GM10266 (cell line): Measurements from ENCODE around the gene CHD5.

Experiments
- DNase-seq: peaks from one replicate; pipeline ENCODE4 v3.0.0; 2012; ENCODE audit errors: extremely low spot score
- TF ChIP-seq, protein P1 (sequence below): IDR thresholded peaks from 2 replicates; pipeline ENCODE4 v1.5.1; 2012; ENCODE audit warnings: mild to moderate bottlenecking, low read depth; ENCODE audit not compliant: control insufficient read depth, insufficient read depth; ENCODE audit errors: missing control alignments

The CHD5 gene

DNA sequence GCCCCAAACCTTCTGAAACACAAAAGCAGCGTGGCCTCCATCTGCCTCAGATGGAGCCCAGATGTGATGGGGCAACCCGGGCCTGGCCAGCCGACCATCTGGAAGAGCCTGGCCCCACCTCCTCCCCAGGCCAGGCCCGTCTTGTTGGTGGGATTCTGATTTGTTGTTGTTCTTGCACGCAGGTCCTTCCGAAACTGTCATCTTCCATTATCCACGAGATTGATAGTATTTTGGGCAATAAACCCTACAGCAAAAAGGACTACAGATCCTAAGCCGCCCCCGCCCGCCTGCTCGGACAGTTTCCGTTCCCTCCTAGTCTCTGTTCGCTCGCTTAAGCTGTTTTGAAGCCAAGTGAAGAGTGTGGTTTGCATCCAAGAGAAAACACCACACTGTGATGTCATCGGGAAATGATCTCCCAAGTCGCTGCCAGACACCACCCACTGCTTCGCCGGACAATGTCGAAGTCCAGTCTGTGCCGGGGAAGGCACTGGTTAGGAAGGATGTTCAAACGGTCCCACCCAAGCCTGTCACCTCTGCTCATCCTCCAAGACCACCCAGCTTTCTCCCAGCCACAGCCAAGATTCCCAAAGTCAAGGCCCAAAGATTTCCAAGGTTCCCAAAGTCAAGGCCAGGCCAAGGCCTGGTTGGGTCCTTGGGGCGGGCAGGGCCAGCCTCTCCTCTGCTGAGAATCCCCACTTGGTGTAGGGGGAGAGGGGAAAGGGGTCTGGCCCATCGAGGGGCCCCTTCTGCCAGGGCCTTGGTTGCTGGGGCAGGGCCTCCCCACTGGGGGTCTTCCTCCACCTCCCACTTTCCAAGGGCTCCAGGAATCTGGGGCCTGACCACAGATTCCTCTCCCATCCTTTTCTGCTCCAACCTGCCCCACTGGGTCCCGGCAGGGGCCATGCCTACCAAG is 81.6 kb downstream of the CHD5 start:
- TF ChIP-seq, protein P1, sequence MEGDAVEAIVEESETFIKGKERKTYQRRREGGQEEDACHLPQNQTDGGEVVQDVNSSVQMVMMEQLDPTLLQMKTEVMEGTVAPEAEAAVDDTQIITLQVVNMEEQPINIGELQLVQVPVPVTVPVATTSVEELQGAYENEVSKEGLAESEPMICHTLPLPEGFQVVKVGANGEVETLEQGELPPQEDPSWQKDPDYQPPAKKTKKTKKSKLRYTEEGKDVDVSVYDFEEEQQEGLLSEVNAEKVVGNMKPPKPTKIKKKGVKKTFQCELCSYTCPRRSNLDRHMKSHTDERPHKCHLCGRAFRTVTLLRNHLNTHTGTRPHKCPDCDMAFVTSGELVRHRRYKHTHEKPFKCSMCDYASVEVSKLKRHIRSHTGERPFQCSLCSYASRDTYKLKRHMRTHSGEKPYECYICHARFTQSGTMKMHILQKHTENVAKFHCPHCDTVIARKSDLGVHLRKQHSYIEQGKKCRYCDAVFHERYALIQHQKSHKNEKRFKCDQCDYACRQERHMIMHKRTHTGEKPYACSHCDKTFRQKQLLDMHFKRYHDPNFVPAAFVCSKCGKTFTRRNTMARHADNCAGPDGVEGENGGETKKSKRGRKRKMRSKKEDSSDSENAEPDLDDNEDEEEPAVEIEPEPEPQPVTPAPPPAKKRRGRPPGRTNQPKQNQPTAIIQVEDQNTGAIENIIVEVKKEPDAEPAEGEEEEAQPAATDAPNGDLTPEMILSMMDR = no peak
- no peak for DNase-seq

DNA sequence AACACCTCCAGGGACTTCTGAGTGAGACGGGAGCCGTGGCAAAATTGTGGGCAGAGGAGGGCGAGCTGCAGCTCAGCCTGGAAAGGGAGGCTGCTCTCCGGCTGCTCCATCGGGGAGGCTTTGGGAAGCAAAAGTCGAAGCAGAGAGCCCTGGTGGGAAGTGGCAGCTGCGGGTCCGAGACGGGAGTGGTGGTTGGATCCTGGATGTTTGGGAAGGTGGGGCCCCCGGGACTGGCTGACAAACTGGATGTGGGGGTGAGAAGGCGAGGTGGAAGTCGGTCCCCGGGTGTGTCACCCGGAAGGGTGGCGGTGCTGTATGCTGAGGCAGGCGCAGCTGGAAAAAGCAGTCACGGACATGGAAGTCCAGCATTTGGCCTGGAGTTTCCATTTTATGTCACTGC is 82.3 kb downstream of the CHD5 start:
- no peak for DNase-seq
- TF ChIP-seq, protein P1 = no peak

DNA sequence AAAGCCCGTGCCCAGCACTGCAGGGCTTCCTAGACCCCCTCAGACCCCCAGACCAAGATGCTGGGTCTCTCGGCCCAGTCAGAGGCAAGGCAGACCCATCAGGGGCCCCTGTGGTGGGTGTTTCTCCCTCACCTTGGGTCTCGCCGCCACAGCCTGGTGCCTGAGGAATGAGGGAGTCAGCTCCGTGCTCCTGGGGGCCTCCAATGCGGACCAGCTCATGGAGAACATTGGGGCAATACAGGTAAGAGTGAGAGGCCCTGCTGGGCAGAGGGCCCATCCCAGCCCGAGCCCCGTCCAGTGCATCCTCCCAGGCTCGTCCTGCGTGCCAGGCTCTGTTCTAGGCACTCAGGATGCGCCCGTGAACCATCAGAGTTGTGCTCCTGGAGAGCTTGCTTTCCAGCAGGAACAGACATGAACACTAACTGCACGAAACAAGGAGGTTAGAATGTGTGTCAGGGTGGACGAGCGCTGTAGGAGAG is 83.0 kb downstream of the CHD5 start:
- TF ChIP-seq, protein P1 = no peak
- DNase-seq = no peak

DNA sequence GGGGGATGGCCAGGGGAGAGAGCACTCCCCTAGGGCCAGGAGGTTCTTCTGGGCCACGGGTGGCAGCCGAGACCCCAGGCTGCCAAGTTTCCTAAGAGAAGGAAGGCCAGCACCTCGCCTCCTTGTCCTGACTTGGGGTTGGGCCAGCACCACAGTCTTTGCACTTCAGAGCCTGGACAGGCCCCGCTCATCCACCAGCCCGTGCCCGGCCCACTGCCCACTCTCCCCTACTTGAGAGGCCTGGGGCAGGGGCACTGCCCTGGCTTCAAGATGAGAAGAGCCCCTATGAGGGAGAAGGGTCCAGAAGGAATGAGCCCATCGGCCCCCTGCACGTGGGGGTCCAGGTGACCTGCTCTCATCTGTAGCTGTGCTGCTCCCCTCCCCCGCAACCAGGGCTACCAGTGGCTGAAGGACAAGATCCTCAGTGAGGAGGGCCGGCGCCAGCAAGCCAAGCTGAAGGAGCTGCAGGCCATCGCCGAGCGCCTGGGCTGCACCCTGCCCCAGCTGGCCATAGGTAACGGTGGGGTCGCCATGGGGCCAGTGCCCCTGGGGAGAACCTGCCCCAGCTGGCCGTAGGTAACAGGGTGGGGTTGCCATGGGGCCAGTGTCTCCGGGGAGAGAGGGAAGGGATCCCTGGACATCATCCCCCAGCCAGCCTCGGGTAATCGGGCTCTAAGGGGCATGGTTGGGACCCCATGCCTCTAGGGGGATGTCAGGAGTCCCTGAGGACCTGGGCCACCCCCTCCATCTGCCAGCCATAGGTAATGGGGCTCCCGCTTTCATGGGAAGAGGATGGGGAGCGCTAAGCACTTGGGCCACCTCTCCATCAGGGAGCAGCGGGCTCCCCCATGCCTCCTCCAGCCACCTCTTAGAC is 83.6 kb downstream of the CHD5 start:
- TF ChIP-seq, protein P1 = no peak
- DNase-seq = no peak

DNA sequence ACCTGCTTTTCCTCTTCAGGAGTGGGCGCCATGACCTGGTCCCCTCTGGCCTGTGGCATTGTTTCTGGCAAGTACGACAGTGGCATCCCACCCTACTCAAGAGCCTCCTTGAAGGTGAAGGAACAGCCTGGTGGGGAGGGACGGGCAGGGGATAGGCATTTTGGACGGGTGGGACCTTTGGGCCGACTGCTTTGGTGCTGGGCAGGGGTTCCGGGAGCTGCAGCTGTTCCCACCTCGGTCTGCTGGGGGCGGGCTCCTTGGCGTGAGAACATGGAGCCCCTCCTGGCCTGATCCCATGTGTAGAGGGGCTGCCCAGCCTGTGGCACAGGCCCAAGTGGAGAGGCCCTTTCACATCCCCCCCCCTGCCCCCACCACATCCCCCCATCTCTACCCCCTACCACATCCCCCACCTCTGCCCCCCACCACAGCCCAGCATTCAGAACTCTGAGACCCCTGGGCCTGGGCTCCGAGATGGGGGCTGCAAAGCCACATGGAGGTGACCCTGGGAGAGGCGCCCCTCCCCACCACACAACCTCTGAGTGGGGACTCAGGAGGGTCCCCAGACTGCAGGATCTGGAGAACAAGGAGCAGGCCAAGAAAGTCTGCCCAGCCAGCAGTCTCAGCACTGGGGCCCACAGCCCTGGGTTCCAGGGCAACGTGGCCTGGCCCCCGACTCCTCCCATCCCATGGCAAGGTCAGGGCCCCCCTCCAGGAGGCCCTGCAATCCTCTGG is 84.4 kb downstream of the CHD5 start:
- no peak for DNase-seq
- TF ChIP-seq, protein P1 = no peak

DNA sequence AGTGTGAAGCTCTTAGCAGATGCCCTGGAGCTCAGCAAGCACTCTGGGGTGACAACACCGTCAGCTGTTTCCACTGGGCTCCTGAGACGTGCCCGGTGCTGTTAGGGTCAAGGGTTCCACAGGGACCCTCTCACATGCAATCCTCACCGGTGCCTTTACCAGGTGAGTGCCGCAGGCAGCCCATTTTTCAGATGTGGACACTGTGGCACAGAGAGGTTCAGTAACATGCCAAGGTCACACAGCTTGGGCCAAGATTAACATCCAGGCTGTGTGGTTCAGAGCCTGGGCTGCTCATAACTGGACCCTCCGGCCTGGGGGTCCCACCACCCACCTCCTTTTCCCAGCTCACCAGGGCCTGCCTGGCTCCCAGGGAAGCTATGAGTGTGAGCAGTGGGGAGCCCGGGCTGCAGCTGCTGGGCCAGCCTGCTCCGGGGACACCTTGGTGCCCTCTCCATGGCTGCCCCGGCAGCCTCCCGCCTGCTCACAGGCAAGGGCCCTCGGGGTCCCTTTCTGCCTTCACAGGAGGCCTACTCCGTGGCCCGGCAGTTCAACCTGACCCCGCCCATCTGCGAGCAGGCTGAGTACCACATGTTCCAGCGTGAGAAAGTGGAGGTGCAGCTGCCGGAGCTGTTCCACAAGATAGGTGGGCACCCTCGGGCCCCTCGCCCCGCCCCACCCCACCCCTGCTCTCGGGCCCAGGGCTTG is 85.2 kb downstream of the CHD5 start:
- no peak for DNase-seq
- TF ChIP-seq, protein P1 = no peak
